Uterus (tissue), 2 donors: Measurements from ENCODE around the gene F2RL1.
"Not testable (repeated sequence)": the region's sequence is repeated elsewhere in the genome, so short reads cannot be mapped to it uniquely, and the experiment has no call there.

Experiments used
- POLR2A ChIP-seq, 2 donors: fragments of 450-650 bp; IDR thresholded peaks; one replicate each; pipeline ENCODE4 v1.6.1; 2016; ENCODE audit warnings: antibody characterized with exemption in 2 of 2, mild to moderate bottlenecking in 1 of 2, moderate library complexity in 1 of 2
- TF ChIP-seq, protein P1 (sequence below), 4 experiments: fragments of 200-600 bp in 2 of 4; fragments of 450-650 bp in 2 of 4; sonication (generic) in 2 of 4; IDR thresholded peaks; one replicate each; pipeline ENCODE4 v1.5.1; 2016 to 2019; ENCODE audit warnings: antibody characterized with exemption in 4 of 4, mild to moderate bottlenecking in 2 of 4, moderate library complexity in 1 of 4

GRCh38 chr5:76826416-76826815 is 7.6 kb downstream of the F2RL1 start:
- TF ChIP-seq, protein P1, sequence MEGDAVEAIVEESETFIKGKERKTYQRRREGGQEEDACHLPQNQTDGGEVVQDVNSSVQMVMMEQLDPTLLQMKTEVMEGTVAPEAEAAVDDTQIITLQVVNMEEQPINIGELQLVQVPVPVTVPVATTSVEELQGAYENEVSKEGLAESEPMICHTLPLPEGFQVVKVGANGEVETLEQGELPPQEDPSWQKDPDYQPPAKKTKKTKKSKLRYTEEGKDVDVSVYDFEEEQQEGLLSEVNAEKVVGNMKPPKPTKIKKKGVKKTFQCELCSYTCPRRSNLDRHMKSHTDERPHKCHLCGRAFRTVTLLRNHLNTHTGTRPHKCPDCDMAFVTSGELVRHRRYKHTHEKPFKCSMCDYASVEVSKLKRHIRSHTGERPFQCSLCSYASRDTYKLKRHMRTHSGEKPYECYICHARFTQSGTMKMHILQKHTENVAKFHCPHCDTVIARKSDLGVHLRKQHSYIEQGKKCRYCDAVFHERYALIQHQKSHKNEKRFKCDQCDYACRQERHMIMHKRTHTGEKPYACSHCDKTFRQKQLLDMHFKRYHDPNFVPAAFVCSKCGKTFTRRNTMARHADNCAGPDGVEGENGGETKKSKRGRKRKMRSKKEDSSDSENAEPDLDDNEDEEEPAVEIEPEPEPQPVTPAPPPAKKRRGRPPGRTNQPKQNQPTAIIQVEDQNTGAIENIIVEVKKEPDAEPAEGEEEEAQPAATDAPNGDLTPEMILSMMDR (IDR thresholded peaks at IDR 0.05) = not testable (repeated sequence)
- not testable (repeated sequence) for TF ChIP-seq POLR2A (IDR thresholded peaks at IDR 0.05)
